Bronchial epithelial cell (primary cell): Measurements from ENCODE around the gene VAV2. TPM values are rescaled to one million over a fixed set of nuclear protein-coding genes. Genes with fewer than 3 reads are reported as not detected.

Source experiments
- DNase-seq: peaks from one replicate; pipeline ENCODE4 v3.0.0-alpha.2; 2010; ENCODE audit warnings: low read depth
- FAIRE-seq: peaks from 2 replicates; lab custom pipeline; 2011; peaks lifted over from hg19 to GRCh38; lab: Jason Lieb, UNC
- H3K27me3 ChIP-seq: 2 replicates; pipeline ENCODE4 v1.5.1; 2011; ENCODE audit warnings: low read length; ENCODE audit not compliant: control insufficient read depth, insufficient read depth
- H3K36me3 ChIP-seq: 2 replicates; pipeline ENCODE4 v1.5.1; 2011; ENCODE audit warnings: low read length; ENCODE audit not compliant: control insufficient read depth, insufficient read depth
- H3K4me3 ChIP-seq: 2 replicates; pipeline ENCODE4 v1.5.1; 2011; ENCODE audit warnings: mild to moderate bottlenecking, low read depth, low read length, control low read depth
- CTCF ChIP-seq: IDR thresholded peaks from 2 replicates; pipeline ENCODE4 v1.5.1; 2011; ENCODE audit warnings: mild to moderate bottlenecking, moderate library complexity, low read length, control low read depth, inconsistent platforms; ENCODE audit not compliant: insufficient read depth, severe bottlenecking
- total RNA-seq: library from RNA; depleted of rRNA; stranded (reverse); fragments of >200 nt; gene quantifications from 2 replicates; pipeline ENCODE4 v1.2.1, GENCODE V29; 2014

Gene VAV2
- total RNA-seq, 1 donor from 2014 or later = 46.6 TPM

DNA sequence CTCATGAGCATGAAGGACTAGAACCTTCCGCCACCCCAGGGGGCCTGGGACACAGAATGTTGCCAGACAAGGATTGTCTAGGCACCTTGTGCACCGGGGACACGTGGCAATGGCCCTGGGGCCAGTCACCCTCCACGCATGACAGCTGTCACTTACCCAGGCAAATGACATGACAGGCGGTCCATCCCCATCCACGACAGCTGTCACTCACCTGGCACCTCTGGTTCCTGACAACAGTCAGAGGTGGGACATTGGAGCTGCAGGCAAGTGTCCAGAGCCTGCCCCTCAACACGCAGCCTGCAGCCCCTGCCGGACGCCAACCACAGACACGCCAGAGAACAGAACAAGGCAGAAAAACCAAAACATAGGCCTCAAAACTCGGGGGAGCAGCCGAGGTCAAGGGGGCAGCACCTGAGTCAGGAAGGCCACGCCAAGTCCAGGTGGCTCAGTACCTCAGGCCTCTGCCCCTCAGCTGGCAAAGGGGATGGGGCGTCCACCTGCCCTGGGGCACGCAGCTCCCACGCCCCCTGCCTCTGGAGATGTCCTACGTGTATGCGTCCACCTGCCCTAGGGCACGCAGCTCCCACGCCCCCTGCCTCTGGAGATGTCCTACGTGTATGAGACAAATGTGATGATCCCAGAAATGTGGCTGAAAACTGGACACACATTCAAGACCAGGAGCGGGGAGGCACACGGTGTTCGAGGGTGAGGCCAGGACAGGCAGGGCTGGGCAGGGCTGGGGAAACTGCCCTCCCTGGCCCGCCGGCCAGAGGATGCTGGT lies 14.5 kb downstream of the VAV2 start:
- peaks cover 10% of the 10 kb centered on the region for H3K36me3 ChIP-seq
- TF ChIP-seq CTCF = no peak
- DNase-seq (no peak), FAIRE-seq (peak; percentile 28)
- no peak overlapping the region for H3K4me3 ChIP-seq
- H3K27me3 ChIP-seq = no peaks in the 10 kb centered on the region

DNA sequence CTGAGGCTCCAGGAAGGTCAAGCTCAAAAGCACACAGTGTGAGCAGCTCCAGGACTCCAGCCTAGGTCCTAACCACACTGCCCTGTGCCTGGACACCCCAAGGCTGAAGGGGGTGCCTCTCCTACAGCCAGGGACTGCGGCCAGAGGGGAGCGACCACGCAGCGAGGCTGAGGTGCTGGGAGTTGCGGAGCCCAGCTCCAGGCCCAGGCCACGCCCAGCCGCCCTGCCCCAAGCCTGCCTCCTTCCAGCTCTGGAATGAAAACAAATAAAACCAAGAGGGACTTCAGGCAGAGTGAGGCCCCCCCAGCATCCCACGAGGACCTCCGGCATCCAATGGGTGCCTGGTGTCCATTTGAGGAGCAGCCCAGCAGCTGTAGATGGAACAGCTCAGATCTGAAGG lies 15.2 kb downstream of the VAV2 start:
- Histone ChIP-seq H3K4me3 (no peak overlapping the region), H3K36me3 (peaks cover 10% of the 10 kb centered on the region), H3K27me3 (no peaks in the 10 kb centered on the region)
- no peak for FAIRE-seq
- DNase-seq = no peak
- no peak for TF ChIP-seq CTCF

DNA sequence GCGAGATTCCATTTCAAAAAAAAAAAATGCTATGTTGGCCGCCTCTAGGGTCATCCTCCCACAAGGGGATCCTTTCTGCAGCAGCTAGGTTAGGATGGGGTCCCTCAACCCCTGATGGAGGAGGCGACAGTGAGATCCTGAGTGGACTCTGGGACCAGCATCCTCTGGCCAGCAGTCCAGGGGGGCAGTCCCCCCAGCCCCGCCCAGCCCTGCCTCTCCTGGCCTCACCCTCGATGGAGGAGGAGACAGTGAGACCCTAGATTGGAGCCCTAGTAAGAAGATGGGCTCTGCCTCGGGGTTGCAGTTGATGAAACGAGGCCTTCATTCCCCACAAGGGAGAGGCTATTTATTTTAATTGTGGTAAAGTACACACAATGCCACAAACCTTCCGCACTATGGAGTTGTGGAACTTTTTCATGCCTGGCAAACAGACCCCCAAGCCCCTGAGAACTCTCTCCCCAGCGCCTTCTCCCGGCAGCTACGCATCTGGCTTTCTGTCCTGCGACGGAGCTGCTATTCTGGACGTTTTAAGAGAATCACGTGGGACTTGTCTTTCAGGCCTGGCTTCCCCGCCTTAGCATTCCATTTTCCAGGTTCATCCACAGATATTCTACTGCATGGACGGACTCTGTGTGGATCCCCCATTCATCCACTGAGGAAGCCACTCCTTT lies 15.8 kb downstream of the VAV2 start:
- Histone ChIP-seq H3K27me3 (no peaks in the 10 kb centered on the region), H3K36me3 (peaks cover 10% of the 10 kb centered on the region), H3K4me3 (no peak overlapping the region)
- no peak for TF ChIP-seq CTCF
- no peak for FAIRE-seq
- no peak for DNase-seq

GRCh38 chr9:133975511-133975910 lies 16.6 kb downstream of the VAV2 start:
- peaks cover 5% of the 10 kb centered on the region for H3K36me3 ChIP-seq
- DNase-seq (no peak), FAIRE-seq (no peak)
- no peak overlapping the region for H3K4me3 ChIP-seq
- no peak for TF ChIP-seq CTCF
- no peaks in the 10 kb centered on the region for H3K27me3 ChIP-seq

DNA sequence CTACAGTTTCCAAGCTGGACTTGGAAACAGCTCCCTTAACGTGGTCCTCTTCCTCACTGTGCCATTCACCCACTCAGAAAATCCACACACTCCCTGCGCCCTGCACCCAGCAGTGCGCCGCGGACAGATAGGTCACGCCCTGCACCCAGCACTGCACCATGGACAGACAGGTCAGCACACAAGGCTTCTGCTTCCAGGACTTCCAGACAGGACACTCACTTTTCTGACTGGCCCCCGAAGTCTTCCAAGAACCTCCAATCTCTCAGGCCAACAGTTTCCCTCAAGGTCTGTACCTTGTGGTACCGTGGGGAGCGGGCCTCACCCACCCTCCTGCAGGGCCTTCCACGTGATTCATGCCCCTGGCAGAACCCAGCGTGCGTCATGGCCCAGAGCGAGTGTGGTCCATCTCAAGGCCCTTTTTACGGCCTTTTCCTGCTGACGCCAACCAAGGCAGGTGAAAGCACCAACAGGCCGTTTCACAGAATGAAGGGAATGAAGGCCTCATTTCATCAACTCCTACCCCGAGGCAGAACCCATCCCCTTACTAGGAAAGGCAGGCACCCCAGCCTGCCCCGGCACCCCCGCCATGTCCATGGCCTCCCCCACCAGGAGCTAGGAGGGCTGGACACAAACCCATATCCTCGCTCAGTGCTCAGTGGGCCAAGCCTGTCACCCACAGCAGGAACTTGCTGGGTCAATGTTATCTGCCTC lies 17.3 kb downstream of the VAV2 start:
- peaks cover 5% of the 10 kb centered on the region for H3K36me3 ChIP-seq
- H3K4me3 ChIP-seq = no peak overlapping the region
- no peak for FAIRE-seq
- DNase-seq = no peak
- no peaks in the 10 kb centered on the region for H3K27me3 ChIP-seq
- TF ChIP-seq CTCF = no peak
